ENCODE measurements around the gene SEMA3B. TPM values are rescaled to one million over a fixed set of nuclear protein-coding genes. Genes with fewer than 3 reads are reported as not detected.

The SEMA3B gene
- total RNA-seq = 10 to 100 TPM in 1 of 2 donors, 1 to 10 TPM in 1; 8.7 to 32.0 TPM

DNA sequence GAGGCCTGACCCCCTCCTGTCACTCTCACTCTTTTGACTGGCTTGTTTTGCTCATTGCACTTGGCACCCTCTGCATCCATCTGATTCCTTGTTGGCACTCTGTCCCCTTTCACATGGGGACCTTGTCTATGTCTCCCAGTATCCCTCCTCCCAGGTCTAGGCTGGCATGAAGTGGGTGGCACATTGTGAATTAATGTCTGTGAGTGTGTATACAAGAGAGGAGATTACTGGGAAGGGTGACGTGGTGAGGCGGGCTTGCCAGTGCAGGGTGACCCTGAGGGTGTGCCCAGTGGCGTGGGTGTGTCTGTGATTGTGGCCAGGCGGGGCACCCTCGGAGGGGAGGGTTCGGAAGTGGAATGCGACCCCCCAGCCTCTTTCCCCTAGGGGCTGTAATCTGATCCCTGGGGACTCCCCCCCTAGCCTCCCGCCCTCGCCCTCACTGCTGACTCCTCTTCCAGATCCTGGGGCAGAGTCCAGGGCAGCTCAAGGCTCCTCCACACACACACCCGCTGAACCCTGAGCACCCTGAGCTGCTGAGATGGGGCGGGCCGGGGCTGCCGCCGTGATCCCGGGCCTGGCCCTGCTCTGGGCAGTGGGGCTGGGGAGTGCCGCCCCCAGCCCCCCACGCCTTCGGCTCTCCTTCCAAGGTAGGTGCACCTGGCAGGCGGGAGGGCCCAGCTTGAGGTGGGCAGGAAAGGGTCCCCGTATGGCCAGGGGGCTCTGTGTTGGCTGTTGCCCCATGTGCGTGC lies at the start of gene SEMA3B:
Gene SEMA3B (plus strand): TSS at position 445 of the 749 bp plus-strand sequence. CDS start 94 bp downstream, at position 539.
- intact Hi-C loops (cut with DNase I) = no loop called here
- H3K27ac ChIP-seq = peak within 1 kb of the TSS; percentile 80 to 81

DNA sequence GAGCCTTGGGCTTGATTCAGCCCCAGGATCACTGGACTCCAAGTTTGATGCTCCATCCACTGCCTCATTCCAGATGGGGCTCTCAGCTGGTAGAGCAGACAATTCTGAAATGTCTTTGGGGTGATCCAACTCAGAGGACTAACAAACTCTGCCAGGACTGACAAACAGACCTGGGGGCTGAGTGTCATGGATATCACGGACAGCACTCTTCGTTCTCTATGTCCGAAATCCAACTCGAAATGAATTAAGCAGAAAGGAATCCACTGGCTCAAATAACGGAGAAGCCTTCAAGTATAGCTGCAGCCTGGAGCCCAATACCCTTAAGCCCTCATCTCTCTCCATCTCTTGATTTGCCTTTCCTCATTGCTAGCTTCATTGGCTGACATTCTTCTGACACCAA lies 49.7 kb upstream of the SEMA3B start:
- Histone ChIP-seq H3K27me3 (replicated peaks; ENCODE audit: insufficient read depth) (no peaks in the 10 kb centered on the region), H3K9me3 (no peaks in the 10 kb centered on the region), H3K27ac (no peak overlapping the region), H3K4me1 (replicated peaks) (no peaks in the 10 kb centered on the region), H3K36me3 (no peaks in the 10 kb centered on the region), H3K4me3 (no peak overlapping the region)
- TF ChIP-seq POLR2AphosphoS5 (IDR thresholded peaks at IDR 0.05) = no peak
- no peak for TF ChIP-seq POLR2A (IDR thresholded peaks at IDR 0.05)
- TF ChIP-seq, protein P1, sequence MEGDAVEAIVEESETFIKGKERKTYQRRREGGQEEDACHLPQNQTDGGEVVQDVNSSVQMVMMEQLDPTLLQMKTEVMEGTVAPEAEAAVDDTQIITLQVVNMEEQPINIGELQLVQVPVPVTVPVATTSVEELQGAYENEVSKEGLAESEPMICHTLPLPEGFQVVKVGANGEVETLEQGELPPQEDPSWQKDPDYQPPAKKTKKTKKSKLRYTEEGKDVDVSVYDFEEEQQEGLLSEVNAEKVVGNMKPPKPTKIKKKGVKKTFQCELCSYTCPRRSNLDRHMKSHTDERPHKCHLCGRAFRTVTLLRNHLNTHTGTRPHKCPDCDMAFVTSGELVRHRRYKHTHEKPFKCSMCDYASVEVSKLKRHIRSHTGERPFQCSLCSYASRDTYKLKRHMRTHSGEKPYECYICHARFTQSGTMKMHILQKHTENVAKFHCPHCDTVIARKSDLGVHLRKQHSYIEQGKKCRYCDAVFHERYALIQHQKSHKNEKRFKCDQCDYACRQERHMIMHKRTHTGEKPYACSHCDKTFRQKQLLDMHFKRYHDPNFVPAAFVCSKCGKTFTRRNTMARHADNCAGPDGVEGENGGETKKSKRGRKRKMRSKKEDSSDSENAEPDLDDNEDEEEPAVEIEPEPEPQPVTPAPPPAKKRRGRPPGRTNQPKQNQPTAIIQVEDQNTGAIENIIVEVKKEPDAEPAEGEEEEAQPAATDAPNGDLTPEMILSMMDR (IDR thresholded peaks at IDR 0.05) = no peak
- intact Hi-C loops (cut with DNase I) = no loop called here
- 91% methylated on average over 5 of the region's 5 CpGs for WGBS
- DNase-seq (ENCODE audit: low spot score) = no peak

More for the DNA sequence above, at the start of gene SEMA3B:
- H3K9me3 ChIP-seq = no peaks in the 10 kb centered on the region
- DNase-seq (ENCODE audit: low spot score) = peak; percentile 66
- TF ChIP-seq POLR2A (IDR thresholded peaks at IDR 0.05) (peak; percentile 65), POLR2AphosphoS5 (IDR thresholded peaks at IDR 0.05) (peak; percentile 61)
- TF ChIP-seq, protein P1 (IDR thresholded peaks at IDR 0.05) = no peak
- H3K27me3 ChIP-seq (replicated peaks; ENCODE audit: insufficient read depth) = no peaks in the 10 kb centered on the region
- peak within 1 kb of the TSS; percentile 6 to 17 for H3K4me3 ChIP-seq
- H3K36me3 ChIP-seq = no peaks in the 10 kb centered on the region
- WGBS = 24% methylated on average over 21 of the region's 21 CpGs
- H3K4me1 ChIP-seq (replicated peaks) = peaks cover 18% of the 10 kb centered on the region

DNA sequence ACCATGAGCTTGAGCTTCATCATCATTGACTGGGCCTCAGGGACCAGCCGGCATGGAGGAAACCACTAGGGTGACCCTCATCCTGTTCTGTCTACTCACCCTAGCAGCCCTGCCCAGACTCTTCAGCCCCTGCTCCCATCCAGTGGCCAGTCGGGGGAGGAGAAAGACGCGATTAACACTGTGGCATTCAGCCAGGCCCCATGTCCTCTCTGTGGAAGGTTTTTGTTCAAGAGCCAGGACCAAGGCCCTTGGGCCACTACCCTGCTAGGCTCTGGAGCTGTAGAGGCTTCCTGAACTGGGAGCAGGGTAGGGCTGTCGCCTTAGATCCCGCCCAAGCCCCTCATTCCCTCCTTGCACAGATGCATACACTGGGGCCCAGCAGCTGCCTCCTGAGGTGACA lies 48.8 kb upstream of the SEMA3B start:
- Histone ChIP-seq H3K4me3 (no peak overlapping the region), H3K27ac (no peak overlapping the region), H3K9me3 (no peaks in the 10 kb centered on the region), H3K27me3 (replicated peaks; ENCODE audit: insufficient read depth) (no peaks in the 10 kb centered on the region), H3K36me3 (no peaks in the 10 kb centered on the region), H3K4me1 (replicated peaks) (no peaks in the 10 kb centered on the region)
- no peak for DNase-seq (ENCODE audit: low spot score)
- TF ChIP-seq, protein P1 (IDR thresholded peaks at IDR 0.05) = no peak
- no peak for TF ChIP-seq POLR2A (IDR thresholded peaks at IDR 0.05)
- no peak for TF ChIP-seq POLR2AphosphoS5 (IDR thresholded peaks at IDR 0.05)
- 77% methylated on average over 6 of the region's 6 CpGs for WGBS
- intact Hi-C loops (cut with DNase I) = no loop called here

DNA sequence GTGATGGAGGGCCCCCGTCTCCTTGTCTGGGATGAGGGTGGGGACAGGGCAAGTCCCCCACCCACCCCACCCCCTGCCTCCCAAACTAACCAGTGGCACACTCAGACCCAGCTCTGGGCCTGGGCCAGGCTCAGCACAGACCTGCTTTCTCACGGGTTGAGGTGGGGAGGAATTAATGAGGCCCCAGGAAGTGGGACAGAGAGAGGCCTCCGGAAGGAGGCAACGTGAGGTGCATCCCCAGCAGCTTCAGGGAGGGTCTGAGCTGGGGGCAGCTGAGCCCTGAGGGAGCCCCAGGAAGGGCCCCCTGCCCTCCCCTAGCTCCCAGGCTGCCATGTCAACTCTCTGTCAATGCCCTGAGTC lies 47.9 kb upstream of the SEMA3B start:
- WGBS = 55% methylated on average over 4 of the region's 4 CpGs

More for the DNA sequence above, 47.9 kb upstream of the SEMA3B start:
- TF ChIP-seq, protein P1 (IDR thresholded peaks at IDR 0.05) = no peak
- TF ChIP-seq POLR2A (IDR thresholded peaks at IDR 0.05) (no peak), POLR2AphosphoS5 (IDR thresholded peaks at IDR 0.05) (no peak)
- no peaks in the 10 kb centered on the region for H3K36me3 ChIP-seq
- no peak overlapping the region for H3K27ac ChIP-seq
- intact Hi-C loops (cut with DNase I) = no loop called here
- no peak overlapping the region for H3K4me3 ChIP-seq
- no peaks in the 10 kb centered on the region for H3K9me3 ChIP-seq
- H3K4me1 ChIP-seq (replicated peaks) = no peaks in the 10 kb centered on the region
- no peaks in the 10 kb centered on the region for H3K27me3 ChIP-seq (replicated peaks; ENCODE audit: insufficient read depth)
- DNase-seq (ENCODE audit: low spot score) = no peak

Data from prostate gland (tissue), 2 donors.